SU-DHL-6 (cell line): ENCODE measurements around the gene NACC1.
A peak's percentile ranks its signal among the peaks of the same experiment; 100 is the strongest.

Experiments used
- H2AFZ ChIP-seq: fragments of 200-600 bp; sonication (generic); 2 replicates; pipeline ENCODE4 v1.6.1; 2014; ENCODE audit warnings: low read depth, mild to moderate bottlenecking, moderate library complexity, mixed read lengths, antibody characterized with exemption, low read length; ENCODE audit not compliant: severe bottlenecking
- H3F3A ChIP-seq: fragments of 200-600 bp; shearing (Covaris generic); 2 replicates; pipeline ENCODE4 v1.6.0; 2016; ENCODE audit warnings: antibody characterized with exemption, mild to moderate bottlenecking; ENCODE audit not compliant: insufficient read depth
- H3K27ac ChIP-seq: fragments of 200-600 bp; sonication (generic); 2 replicates; pipeline ENCODE4 v1.5.1; 2016; ENCODE audit warnings: low read depth, mild to moderate bottlenecking, low read length, moderate library complexity, mixed read lengths
- H3K27me3 ChIP-seq: fragments of 200-600 bp; sonication (generic), shearing (Covaris generic); 2 replicates; pipeline ENCODE4 v1.6.0; 2014; ENCODE audit warnings: mild to moderate bottlenecking, low read length
- H3K36me3 ChIP-seq: fragments of 200-600 bp; sonication (generic); 2 replicates; pipeline ENCODE4 v1.6.1; 2014; ENCODE audit warnings: mild to moderate bottlenecking, low read length, mixed read lengths
- H3K4me2 ChIP-seq: fragments of 300-600, 200-600 bp; shearing (Covaris generic), sonication (generic); 2 replicates; pipeline ENCODE4 v1.6.0; 2014; ENCODE audit warnings: low read length, low read depth, mild to moderate bottlenecking; ENCODE audit not compliant: poor library complexity, severe bottlenecking
- H3K4me3 ChIP-seq: fragments of 200-600 bp; sonication (generic); 2 replicates; pipeline ENCODE4 v1.5.1; 2014; ENCODE audit warnings: antibody characterized with exemption, low read length, mild to moderate bottlenecking, mixed read lengths; ENCODE audit not compliant: insufficient read depth, poor library complexity, severe bottlenecking
- H3K79me2 ChIP-seq: fragments of 200-600 bp; sonication (generic); 2 replicates; pipeline ENCODE4 v1.6.1; 2014; ENCODE audit warnings: mild to moderate bottlenecking, low read length, moderate library complexity; ENCODE audit not compliant: insufficient read depth
- H3K9ac ChIP-seq: fragments of 200-600 bp; sonication (generic); 2 replicates; pipeline ENCODE4 v1.7.0; 2014; ENCODE audit warnings: mild to moderate bottlenecking, low read length
- H3K9me2 ChIP-seq: fragments of 200-600 bp; sonication (generic); replicated peaks from 2 replicates; pipeline ENCODE4 v1.6.1; 2014; ENCODE audit warnings: low read length; ENCODE audit not compliant: insufficient read depth
- H3K9me3 ChIP-seq: fragments of 200-600 bp; sonication (generic); 2 replicates; pipeline ENCODE4 v1.6.1; 2014; ENCODE audit warnings: low read length, mixed read lengths; ENCODE audit not compliant: insufficient read depth
- H4K20me1 ChIP-seq: fragments of 200-600 bp; sonication (generic); 2 replicates; pipeline ENCODE4 v1.6.1; 2014; ENCODE audit warnings: low read depth, mild to moderate bottlenecking, antibody characterized with exemption, low read length, moderate library complexity, mixed read lengths
- CTCF ChIP-seq: fragments of 200-600 bp; sonication (generic); IDR thresholded peaks from one replicate; pipeline ENCODE4 v1.5.1; 2017; ENCODE audit warnings: antibody characterized with exemption, mild to moderate bottlenecking, low read length, moderate library complexity; ENCODE audit not compliant: insufficient read depth, poor library complexity, severe bottlenecking
- EZH2phosphoT487 ChIP-seq: fragments of 200-600 bp; sonication (generic), shearing (Covaris generic); conservative IDR thresholded peaks from 2 replicates; pipeline ENCODE4 v1.6.1; 2018; ENCODE audit warnings: mild to moderate bottlenecking, antibody characterized with exemption, low read length, moderate library complexity, mixed read lengths

The NACC1 gene

GRCh38 chr19:13103581-13104359, 14.3 kb upstream of the NACC1 start:
- Histone ChIP-seq H3K36me3 (peaks cover 13% of the 10 kb centered on the region), H3K9ac (peak overlapping the region; percentile 96), H3K4me2 (peak overlapping the region; percentile 65), H3K27me3 (no peaks in the 10 kb centered on the region), H3K9me3 (no peaks in the 10 kb centered on the region), H3F3A (peaks cover 39% of the 10 kb centered on the region), H3K4me3 (peak overlapping the region; percentile 77), H2AFZ (no peak overlapping the region), H3K79me2 (peaks cover 14% of the 10 kb centered on the region), H3K27ac (peak overlapping the region; percentile 92), H4K20me1 (no peaks in the 10 kb centered on the region), H3K9me2 (no peaks in the 10 kb centered on the region)
- TF ChIP-seq CTCF (no peak), EZH2phosphoT487 (no peak)

- H3K27me3 ChIP-seq = no peaks in the 10 kb centered on the region
- peak overlapping the region; percentile 44 for H3K4me3 ChIP-seq
- TF ChIP-seq CTCF (peak; percentile 70), EZH2phosphoT487 (no peak)
- H3K9me3 ChIP-seq = no peaks in the 10 kb centered on the region
- peaks cover 14% of the 10 kb centered on the region for H3K79me2 ChIP-seq
- peaks cover 39% of the 10 kb centered on the region for H3F3A ChIP-seq
- H4K20me1 ChIP-seq = no peaks in the 10 kb centered on the region
- H3K9ac ChIP-seq = peak overlapping the region; percentile 96
- peaks cover 10% of the 10 kb centered on the region for H3K36me3 ChIP-seq
- H3K9me2 ChIP-seq = no peaks in the 10 kb centered on the region
- peak overlapping the region; percentile 65 for H3K4me2 ChIP-seq
- peak overlapping the region; percentile 0 for H2AFZ ChIP-seq
- H3K27ac ChIP-seq = peak overlapping the region; percentile 92
Observed at GRCh38 chr19:13104360-13104847, 13.7 kb upstream of the NACC1 start.

GRCh38 chr19:13104848-13105711, 13.0 kb upstream of the NACC1 start:
- Histone ChIP-seq H3K4me3 (peak overlapping the region; percentile 44), H3K27me3 (no peaks in the 10 kb centered on the region), H3K9me2 (no peaks in the 10 kb centered on the region), H3K4me2 (peak overlapping the region; percentile 65), H3K27ac (peak overlapping the region; percentile 92), H3K9ac (peak overlapping the region; percentile 96), H3K9me3 (no peaks in the 10 kb centered on the region), H3K36me3 (peaks cover 5% of the 10 kb centered on the region), H2AFZ (peak overlapping the region; percentile 0), H3K79me2 (peaks cover 14% of the 10 kb centered on the region), H3F3A (peaks cover 36% of the 10 kb centered on the region), H4K20me1 (no peaks in the 10 kb centered on the region)
- TF ChIP-seq EZH2phosphoT487 (no peak), CTCF (no peak)
